Measurements from ENCODE around the gene UQCR11.
A peak's percentile ranks its signal among the peaks of the same experiment; 100 is the strongest.

The UQCR11 gene

GRCh38 chr19:1609680-1610474 is 4.6 kb upstream of the UQCR11 start:
- H3K27ac Mint-ChIP-seq, result no peak overlapping the region
- H3K27me3 Mint-ChIP-seq (ENCODE audit: low read depth), result no peaks in the 10 kb centered on the region
- no peaks in the 10 kb centered on the region for H3K4me1 Mint-ChIP-seq
- H3K9me3 Mint-ChIP-seq, result no peaks in the 10 kb centered on the region
- H3K36me3 Mint-ChIP-seq (ENCODE audit: low read depth), result peaks cover 21% of the 10 kb centered on the region
- TF ChIP-seq CTCF (IDR thresholded peaks at IDR 0.05; ENCODE audit: unreplicated experiment in 3 of 3), result no peak
- H3K4me3 Mint-ChIP-seq, result no peak overlapping the region

- no peaks in the 10 kb centered on the region for H3K9me3 Mint-ChIP-seq
- H3K36me3 Mint-ChIP-seq (ENCODE audit: low read depth), result peaks cover 13% of the 10 kb centered on the region
- no peaks in the 10 kb centered on the region for H3K4me1 Mint-ChIP-seq
- no peak overlapping the region for H3K4me3 Mint-ChIP-seq
- no peak for TF ChIP-seq CTCF (IDR thresholded peaks at IDR 0.05; ENCODE audit: unreplicated experiment in 3 of 3)
- no peaks in the 10 kb centered on the region for H3K27me3 Mint-ChIP-seq (ENCODE audit: low read depth)
- no peak overlapping the region for H3K27ac Mint-ChIP-seq
Observed at GRCh38 chr19:1609103-1609396, 3.8 kb upstream of the UQCR11 start.

- peak overlapping the region in 1 of 3 experiments; percentile 29 for H3K4me3 Mint-ChIP-seq
- H3K36me3 Mint-ChIP-seq (ENCODE audit: low read depth), result peaks cover 13% of the 10 kb centered on the region
- H3K9me3 Mint-ChIP-seq, result no peaks in the 10 kb centered on the region
- no peaks in the 10 kb centered on the region for H3K27me3 Mint-ChIP-seq (ENCODE audit: low read depth)
- H3K4me1 Mint-ChIP-seq, result no peaks in the 10 kb centered on the region
- TF ChIP-seq CTCF (IDR thresholded peaks at IDR 0.05; ENCODE audit: unreplicated experiment in 3 of 3), result no peak
- H3K27ac Mint-ChIP-seq, result no peak overlapping the region
Observed at GRCh38 chr19:1608359-1609102, 3.3 kb upstream of the UQCR11 start.

GRCh38 chr19:1606138-1606651 is 933 bp upstream of the UQCR11 start:
- H3K36me3 Mint-ChIP-seq (ENCODE audit: low read depth), result peaks cover 13% of the 10 kb centered on the region

GRCh38 chr19:1602091-1602707 is 3.1 kb downstream of the UQCR11 start:
- Mint-ChIP-seq H3K4me1 (no peaks in the 10 kb centered on the region), H3K36me3 (ENCODE audit: low read depth) (peaks cover 20% of the 10 kb centered on the region), H3K27me3 (ENCODE audit: low read depth) (no peaks in the 10 kb centered on the region), H3K9me3 (no peaks in the 10 kb centered on the region), H3K4me3 (peak overlapping the region in 1 of 3 experiments; percentile 60), H3K27ac (no peak overlapping the region)
- no peak for TF ChIP-seq CTCF (IDR thresholded peaks at IDR 0.05; ENCODE audit: unreplicated experiment in 3 of 3)

More at GRCh38 chr19:1606138-1606651, 933 bp upstream of the UQCR11 start:
- H3K27ac Mint-ChIP-seq, result peak overlapping the region; percentile 93 to 99 (median 98)
- no peaks in the 10 kb centered on the region for H3K4me1 Mint-ChIP-seq
- TF ChIP-seq CTCF (IDR thresholded peaks at IDR 0.05; ENCODE audit: unreplicated experiment in 3 of 3), result no peak
- H3K4me3 Mint-ChIP-seq, result peak overlapping the region; percentile 90 to 93 (median 91)
- no peaks in the 10 kb centered on the region for H3K9me3 Mint-ChIP-seq
- H3K27me3 Mint-ChIP-seq (ENCODE audit: low read depth), result no peaks in the 10 kb centered on the region
